H4 (cell line): ENCODE measurements around the gene TMC7. TPM values are rescaled to one million over a fixed set of nuclear protein-coding genes. Genes with fewer than 3 reads are reported as not detected.

Experiments used
- total RNA-seq: library from RNA; depleted of rRNA; stranded (reverse); fragments of >200 nt; shearing (Covaris generic); gene quantifications from 2 replicates; pipeline ENCODE4 v1.2.3, GENCODE V29; 2014; rRNA removed

The TMC7 gene
- total RNA-seq, 1 experiment from 2014 or later = 0.77 TPM

Other genes with a start within 250 kb of the TMC7 start
- gene RPS15A, start 193.6 kb upstream of the TMC7 start, total RNA-seq = 2,270 and 2,380 TPM in 2 replicates
- 291 and 353 TPM in 2 replicates for gene ARL6IP1, start 182.4 kb upstream of the TMC7 start, total RNA-seq
- 14.5 and 16.9 TPM in 2 replicates for gene SMG1, start 57.5 kb upstream of the TMC7 start, total RNA-seq
- 8.2 and 25.8 TPM in 2 replicates for gene COQ7, start 83.7 kb downstream of the TMC7 start, total RNA-seq
- gene ITPRIPL2, start 130.0 kb downstream of the TMC7 start, total RNA-seq = 8.2 and 8.7 TPM in 2 replicates
- gene SYT17, start 184.3 kb downstream of the TMC7 start, total RNA-seq = 2.1 and 3.2 TPM in 2 replicates